Measurements from ENCODE around the gene SMC1B.
"Not testable (repeated sequence)": the region's sequence is repeated elsewhere in the genome, so short reads cannot be mapped to it uniquely, and the experiment has no call there.

Gene SMC1B

GRCh38 chr22:45329530-45329936, 83.9 kb downstream of the SMC1B start:
- FAIRE-seq (no peak), DNase-seq (ENCODE audit: insufficient read length, low spot score) (no peak)
- TF ChIP-seq TAF1 (IDR thresholded peaks at IDR 0.05; ENCODE audit: low read depth, low read length) = no peak
- no peak for TF ChIP-seq POU2F2 (IDR thresholded peaks at IDR 0.05; ENCODE audit: low read depth, low read length)
- no peak for TF ChIP-seq POLR2A (IDR thresholded peaks at IDR 0.05; ENCODE audit: low read depth, low read length)
- no peak for TF ChIP-seq PAX5 (IDR thresholded peaks at IDR 0.05; ENCODE audit: insufficient read depth, low read length, severe bottlenecking)
- no peak for TF ChIP-seq SPI1 (IDR thresholded peaks at IDR 0.05; ENCODE audit: low read depth, low read length)
- TF ChIP-seq POLR2AphosphoS5 (IDR thresholded peaks at IDR 0.05; ENCODE audit: low read depth, low read length) = no peak

GRCh38 chr22:45328822-45329529, 84.4 kb downstream of the SMC1B start:
- FAIRE-seq (no peak), DNase-seq (ENCODE audit: insufficient read length, low spot score) (no peak)
- TF ChIP-seq POU2F2 (IDR thresholded peaks at IDR 0.05; ENCODE audit: low read depth, low read length) = no peak
- TF ChIP-seq SPI1 (IDR thresholded peaks at IDR 0.05; ENCODE audit: low read depth, low read length) = no peak
- no peak for TF ChIP-seq PAX5 (IDR thresholded peaks at IDR 0.05; ENCODE audit: insufficient read depth, low read length, severe bottlenecking)
- no peak for TF ChIP-seq POLR2AphosphoS5 (IDR thresholded peaks at IDR 0.05; ENCODE audit: low read depth, low read length)
- TF ChIP-seq TAF1 (IDR thresholded peaks at IDR 0.05; ENCODE audit: low read depth, low read length) = no peak
- TF ChIP-seq POLR2A (IDR thresholded peaks at IDR 0.05; ENCODE audit: low read depth, low read length) = no peak

- not testable (repeated sequence) for DNase-seq (ENCODE audit: insufficient read length, low spot score)
Observed at GRCh38 chr22:45328261-45328660, 85.1 kb downstream of the SMC1B start.

GRCh38 chr22:45324311-45324711, 89.1 kb downstream of the SMC1B start:
- FAIRE-seq (no peak), DNase-seq (ENCODE audit: insufficient read length, low spot score) (no peak)
- TF ChIP-seq PAX5 (IDR thresholded peaks at IDR 0.05; ENCODE audit: insufficient read depth, low read length, severe bottlenecking) = no peak
- no peak for TF ChIP-seq TAF1 (IDR thresholded peaks at IDR 0.05; ENCODE audit: low read depth, low read length)
- no peak for TF ChIP-seq POU2F2 (IDR thresholded peaks at IDR 0.05; ENCODE audit: low read depth, low read length)
- TF ChIP-seq POLR2A (IDR thresholded peaks at IDR 0.05; ENCODE audit: low read depth, low read length) = no peak
- no peak for TF ChIP-seq POLR2AphosphoS5 (IDR thresholded peaks at IDR 0.05; ENCODE audit: low read depth, low read length)
- TF ChIP-seq SPI1 (IDR thresholded peaks at IDR 0.05; ENCODE audit: low read depth, low read length) = no peak

More at GRCh38 chr22:45328261-45328660, 85.1 kb downstream of the SMC1B start:
- FAIRE-seq = not testable (repeated sequence)

GRCh38 chr22:45323695-45324094, 89.7 kb downstream of the SMC1B start:
- no peak for TF ChIP-seq PAX5 (IDR thresholded peaks at IDR 0.05; ENCODE audit: insufficient read depth, low read length, severe bottlenecking)
- no peak for TF ChIP-seq POLR2AphosphoS5 (IDR thresholded peaks at IDR 0.05; ENCODE audit: low read depth, low read length)
- no peak for TF ChIP-seq SPI1 (IDR thresholded peaks at IDR 0.05; ENCODE audit: low read depth, low read length)
- TF ChIP-seq POU2F2 (IDR thresholded peaks at IDR 0.05; ENCODE audit: low read depth, low read length) = no peak
- no peak for TF ChIP-seq TAF1 (IDR thresholded peaks at IDR 0.05; ENCODE audit: low read depth, low read length)
- TF ChIP-seq POLR2A (IDR thresholded peaks at IDR 0.05; ENCODE audit: low read depth, low read length) = no peak
- DNase-seq (ENCODE audit: insufficient read length, low spot score) (no peak), FAIRE-seq (no peak)

GRCh38 chr22:45322873-45323525, 90.4 kb downstream of the SMC1B start:
- DNase-seq (ENCODE audit: insufficient read length, low spot score) = no peak
- FAIRE-seq = no peak
- TF ChIP-seq POU2F2 (IDR thresholded peaks at IDR 0.05; ENCODE audit: low read depth, low read length) = no peak
- no peak for TF ChIP-seq PAX5 (IDR thresholded peaks at IDR 0.05; ENCODE audit: insufficient read depth, low read length, severe bottlenecking)
- no peak for TF ChIP-seq SPI1 (IDR thresholded peaks at IDR 0.05; ENCODE audit: low read depth, low read length)
- no peak for TF ChIP-seq TAF1 (IDR thresholded peaks at IDR 0.05; ENCODE audit: low read depth, low read length)
- no peak for TF ChIP-seq POLR2A (IDR thresholded peaks at IDR 0.05; ENCODE audit: low read depth, low read length)
- no peak for TF ChIP-seq POLR2AphosphoS5 (IDR thresholded peaks at IDR 0.05; ENCODE audit: low read depth, low read length)

- FAIRE-seq (no peak), DNase-seq (ENCODE audit: insufficient read length, low spot score) (no peak)
- TF ChIP-seq TAF1 (IDR thresholded peaks at IDR 0.05; ENCODE audit: low read depth, low read length) (no peak), SPI1 (IDR thresholded peaks at IDR 0.05; ENCODE audit: low read depth, low read length) (no peak), POLR2AphosphoS5 (IDR thresholded peaks at IDR 0.05; ENCODE audit: low read depth, low read length) (no peak), PAX5 (IDR thresholded peaks at IDR 0.05; ENCODE audit: insufficient read depth, low read length, severe bottlenecking) (no peak), POU2F2 (IDR thresholded peaks at IDR 0.05; ENCODE audit: low read depth, low read length) (no peak), POLR2A (IDR thresholded peaks at IDR 0.05; ENCODE audit: low read depth, low read length) (no peak)
Observed at GRCh38 chr22:45321827-45322226, 91.6 kb downstream of the SMC1B start.

- DNase-seq (ENCODE audit: insufficient read length, low spot score) (no peak), FAIRE-seq (no peak)
- TF ChIP-seq PAX5 (IDR thresholded peaks at IDR 0.05; ENCODE audit: insufficient read depth, low read length, severe bottlenecking) = no peak
- no peak for TF ChIP-seq TAF1 (IDR thresholded peaks at IDR 0.05; ENCODE audit: low read depth, low read length)
- no peak for TF ChIP-seq POLR2AphosphoS5 (IDR thresholded peaks at IDR 0.05; ENCODE audit: low read depth, low read length)
- TF ChIP-seq SPI1 (IDR thresholded peaks at IDR 0.05; ENCODE audit: low read depth, low read length) = no peak
Observed at GRCh38 chr22:45320357-45320976, 92.9 kb downstream of the SMC1B start.

- TF ChIP-seq POU2F2 (IDR thresholded peaks at IDR 0.05; ENCODE audit: low read depth, low read length) (no peak), SPI1 (IDR thresholded peaks at IDR 0.05; ENCODE audit: low read depth, low read length) (no peak), POLR2AphosphoS5 (IDR thresholded peaks at IDR 0.05; ENCODE audit: low read depth, low read length) (no peak), PAX5 (IDR thresholded peaks at IDR 0.05; ENCODE audit: insufficient read depth, low read length, severe bottlenecking) (no peak), TAF1 (IDR thresholded peaks at IDR 0.05; ENCODE audit: low read depth, low read length) (no peak), POLR2A (IDR thresholded peaks at IDR 0.05; ENCODE audit: low read depth, low read length) (no peak)
- FAIRE-seq (no peak), DNase-seq (ENCODE audit: insufficient read length, low spot score) (no peak)
Observed at GRCh38 chr22:45319324-45319685, 94.1 kb downstream of the SMC1B start.
